ENCODE results near the gene GOSR1.

- TF ChIP-seq POLR2AphosphoS5 (IDR thresholded peaks at IDR 0.05; ENCODE audit: insufficient read depth, low read depth, low read length) (no peak), CTCF (IDR thresholded peaks at IDR 0.05; ENCODE audit: extremely low read depth in 1 of 2, insufficient read depth in 1 of 2, low read depth in 1 of 2, low read length in 2 of 2) (no peak), EZH2 (IDR thresholded peaks at IDR 0.05; ENCODE audit: borderline replicate concordance, low read depth, low read length, severe bottlenecking) (no peak), MAX (IDR thresholded peaks at IDR 0.05; ENCODE audit: insufficient read depth, insufficient read length) (no peak), POLR2A (IDR thresholded peaks at IDR 0.05; ENCODE audit: low read depth, low read length) (no peak), MYC (IDR thresholded peaks at IDR 0.05; ENCODE audit: low read depth, low read length) (no peak), FOS (IDR thresholded peaks at IDR 0.05; ENCODE audit: borderline replicate concordance, insufficient read depth, low read length) (no peak), GATA2 (IDR thresholded peaks at IDR 0.05; ENCODE audit: insufficient read depth, insufficient read length, low read depth, low read length) (no peak)
These were observed 57.1 kb downstream of the GOSR1 start for GRCh38 chr17:30534298-30534697.
